ENCODE measurements around the gene ATAD1. TPM values are rescaled to one million over a fixed set of nuclear protein-coding genes. Genes with fewer than 3 reads are reported as not detected.
A peak's percentile ranks its signal among the peaks of the same experiment; 100 is the strongest.
"Not testable (repeated sequence)": the region's sequence is repeated elsewhere in the genome, so short reads cannot be mapped to it uniquely, and the experiment has no call there.

Gene ATAD1, protein sequence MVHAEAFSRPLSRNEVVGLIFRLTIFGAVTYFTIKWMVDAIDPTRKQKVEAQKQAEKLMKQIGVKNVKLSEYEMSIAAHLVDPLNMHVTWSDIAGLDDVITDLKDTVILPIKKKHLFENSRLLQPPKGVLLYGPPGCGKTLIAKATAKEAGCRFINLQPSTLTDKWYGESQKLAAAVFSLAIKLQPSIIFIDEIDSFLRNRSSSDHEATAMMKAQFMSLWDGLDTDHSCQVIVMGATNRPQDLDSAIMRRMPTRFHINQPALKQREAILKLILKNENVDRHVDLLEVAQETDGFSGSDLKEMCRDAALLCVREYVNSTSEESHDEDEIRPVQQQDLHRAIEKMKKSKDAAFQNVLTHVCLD
- total RNA-seq: 10 to 100 TPM; 27.2 to 36.3 (median 32.2) TPM

DNA sequence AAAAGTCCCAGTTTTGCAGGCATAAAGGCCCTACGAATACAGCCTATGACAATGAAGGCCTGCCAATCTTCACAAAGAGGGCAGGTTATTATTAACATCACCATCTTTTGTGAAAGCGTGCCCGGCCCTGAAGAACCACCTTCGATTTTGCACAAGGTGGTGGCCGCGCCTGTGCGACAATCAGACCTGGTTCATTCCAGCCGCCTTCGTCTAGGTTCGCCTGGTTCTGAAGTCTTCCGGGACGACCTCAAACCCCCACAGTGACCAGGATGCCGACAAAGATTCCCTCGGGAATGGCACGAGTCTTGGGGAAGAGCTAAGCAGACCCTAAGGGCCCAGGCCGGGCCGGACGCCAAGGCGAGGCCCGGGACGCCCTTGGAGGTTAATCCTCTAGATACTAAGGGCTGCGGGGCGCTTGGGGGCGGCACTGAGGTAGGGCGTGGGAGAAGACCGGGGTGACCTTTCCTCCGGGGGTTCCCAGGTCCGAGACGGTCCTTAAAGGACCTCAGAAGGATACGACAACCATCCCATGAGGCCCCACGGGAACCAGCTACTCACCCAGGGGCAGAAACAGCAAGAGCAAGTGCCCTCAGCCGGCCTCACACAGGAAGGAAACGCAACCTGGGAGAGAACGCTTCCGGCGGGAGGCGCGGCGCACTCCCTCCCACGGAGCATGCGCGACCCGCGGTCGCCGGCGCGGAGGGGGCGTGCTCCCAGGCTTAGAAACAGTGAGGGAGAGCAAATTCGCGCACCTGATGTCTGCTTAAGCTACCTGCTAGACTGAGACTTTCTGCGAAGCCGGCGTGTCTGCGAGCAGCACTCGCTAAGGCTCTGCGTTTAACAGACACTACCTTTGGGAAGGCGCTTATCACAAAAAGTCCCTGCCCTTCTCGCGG lies at the start of gene ATAD1:
Gene ATAD1, minus strand, starts transcription at position 618 of the 896 bp plus-strand sequence. CDS start 3,627 bp downstream, outside the sequence.
- TF ChIP-seq POLR2A (IDR thresholded peaks at IDR 0.05) (peak; percentile 55 to 63), CTCF (IDR thresholded peaks at IDR 0.05) (peak in 4 of 6 experiments; percentile 10 to 42 (median 22))
- Histone ChIP-seq H3K4me3 (peak within 1 kb of the TSS; percentile 66 to 87 (median 71)), H3K9me3 (no peaks in the 10 kb centered on the region), H3K4me1 (peaks cover 0 to 29% (median 2%) of the 10 kb centered on the region in 4 donors), H3K27me3 (no peaks in the 10 kb centered on the region), H3K27ac (peak within 1 kb of the TSS; percentile 86 to 90 (median 88)), H3K36me3 (no peaks in the 10 kb centered on the region)
- peak; percentile 85 to 94 (median 90) for DNase-seq

GRCh38 chr10:87867453-87867852 lies 49.4 kb upstream of the ATAD1 start:
- H3K4me1 ChIP-seq: peaks cover 0 to 12% (median 5%) of the 10 kb centered on the region in 4 donors
- TF ChIP-seq POLR2A (IDR thresholded peaks at IDR 0.05) (no peak), CTCF (IDR thresholded peaks at IDR 0.05) (no peak)
- H3K4me3 ChIP-seq: peak overlapping the region; percentile 9 to 92 (median 86)
- no peaks in the 10 kb centered on the region for H3K36me3 ChIP-seq
- no peaks in the 10 kb centered on the region for H3K27me3 ChIP-seq
- H3K27ac ChIP-seq: peak overlapping the region in 2 of 4 donors; percentile 1 to 32
- DNase-seq: no peak
- H3K9me3 ChIP-seq: no peaks in the 10 kb centered on the region

DNA sequence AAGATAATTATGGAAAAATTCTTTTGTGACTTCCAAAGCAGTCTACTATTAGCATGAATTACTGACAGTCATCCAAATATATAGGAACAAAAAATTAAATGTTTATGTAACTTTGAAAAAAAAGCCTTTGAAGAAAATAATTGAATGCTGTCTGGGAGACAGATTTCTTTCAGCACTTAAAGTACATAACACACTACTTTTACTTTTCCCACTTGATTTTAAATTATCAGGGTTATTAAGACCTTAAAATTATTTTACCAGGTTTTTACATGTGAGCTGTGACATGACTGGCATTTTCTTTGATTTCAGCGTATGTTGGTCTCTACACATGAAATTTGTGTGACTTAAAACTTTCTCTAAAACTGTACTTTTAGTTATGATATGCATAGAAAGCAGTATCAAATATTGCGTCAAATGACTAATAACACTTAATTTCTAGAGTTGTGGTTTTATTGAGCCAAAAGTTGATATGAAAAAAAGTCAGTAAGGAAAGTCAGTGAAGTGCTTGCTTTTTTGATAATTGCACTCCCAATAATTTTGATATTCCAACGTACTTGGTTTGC lies 48.5 kb upstream of the ATAD1 start:
- Histone ChIP-seq H3K4me3 (peak overlapping the region in 3 of 4 donors; percentile 84 to 92 (median 87)), H3K36me3 (no peaks in the 10 kb centered on the region), H3K9me3 (no peaks in the 10 kb centered on the region), H3K27me3 (no peaks in the 10 kb centered on the region), H3K27ac (peak overlapping the region in 3 of 4 donors; percentile 18 to 99 (median 32)), H3K4me1 (peaks cover 0 to 12% (median 6%) of the 10 kb centered on the region in 4 donors)
- TF ChIP-seq POLR2A (IDR thresholded peaks at IDR 0.05) (no peak), CTCF (IDR thresholded peaks at IDR 0.05) (no peak)
- DNase-seq: no peak

GRCh38 chr10:87865241-87865881 lies 47.3 kb upstream of the ATAD1 start:
- no peak for TF ChIP-seq POLR2A (IDR thresholded peaks at IDR 0.05)

DNA sequence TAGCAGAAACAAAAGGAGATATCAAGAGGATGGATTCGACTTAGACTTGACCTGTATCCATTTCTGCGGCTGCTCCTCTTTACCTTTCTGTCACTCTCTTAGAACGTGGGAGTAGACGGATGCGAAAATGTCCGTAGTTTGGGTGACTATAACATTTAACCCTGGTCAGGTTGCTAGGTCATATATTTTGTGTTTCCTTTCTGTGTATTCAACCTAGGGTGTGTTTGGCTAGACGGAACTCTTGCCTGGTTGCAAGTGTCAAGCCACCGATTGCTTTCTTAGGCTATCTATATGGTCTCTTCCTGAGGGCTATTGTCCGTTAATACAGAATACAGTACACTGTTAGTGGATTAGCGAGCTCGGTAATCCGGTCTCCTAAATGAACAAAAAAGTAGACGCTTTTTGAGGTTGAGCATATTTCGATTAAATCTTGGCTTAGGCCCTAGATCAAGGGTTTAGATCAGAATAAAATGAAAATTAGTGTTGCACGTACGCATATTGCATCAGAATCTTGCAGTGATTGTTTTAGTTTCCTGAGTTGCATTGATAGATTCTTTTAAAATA lies 46.6 kb upstream of the ATAD1 start:
- Histone ChIP-seq H3K9me3 (no peaks in the 10 kb centered on the region), H3K36me3 (no peaks in the 10 kb centered on the region), H3K27ac (peak overlapping the region; percentile 93 to 99 (median 96)), H3K27me3 (no peaks in the 10 kb centered on the region), H3K4me3 (peak overlapping the region; percentile 67 to 92 (median 86)), H3K4me1 (peaks cover 0 to 23% (median 7%) of the 10 kb centered on the region in 4 donors)
- no peak for DNase-seq
- no peak for TF ChIP-seq CTCF (IDR thresholded peaks at IDR 0.05)
- no peak for TF ChIP-seq POLR2A (IDR thresholded peaks at IDR 0.05)

More at GRCh38 chr10:87865241-87865881, 47.3 kb upstream of the ATAD1 start:
- H3K4me3 ChIP-seq: peak overlapping the region; percentile 67 to 92 (median 86)
- no peaks in the 10 kb centered on the region for H3K9me3 ChIP-seq
- peaks cover 0 to 20% (median 7%) of the 10 kb centered on the region in 4 donors for H3K4me1 ChIP-seq
- H3K36me3 ChIP-seq: no peaks in the 10 kb centered on the region
- no peaks in the 10 kb centered on the region for H3K27me3 ChIP-seq
- DNase-seq: no peak
- peak overlapping the region; percentile 93 to 99 (median 96) for H3K27ac ChIP-seq

DNA sequence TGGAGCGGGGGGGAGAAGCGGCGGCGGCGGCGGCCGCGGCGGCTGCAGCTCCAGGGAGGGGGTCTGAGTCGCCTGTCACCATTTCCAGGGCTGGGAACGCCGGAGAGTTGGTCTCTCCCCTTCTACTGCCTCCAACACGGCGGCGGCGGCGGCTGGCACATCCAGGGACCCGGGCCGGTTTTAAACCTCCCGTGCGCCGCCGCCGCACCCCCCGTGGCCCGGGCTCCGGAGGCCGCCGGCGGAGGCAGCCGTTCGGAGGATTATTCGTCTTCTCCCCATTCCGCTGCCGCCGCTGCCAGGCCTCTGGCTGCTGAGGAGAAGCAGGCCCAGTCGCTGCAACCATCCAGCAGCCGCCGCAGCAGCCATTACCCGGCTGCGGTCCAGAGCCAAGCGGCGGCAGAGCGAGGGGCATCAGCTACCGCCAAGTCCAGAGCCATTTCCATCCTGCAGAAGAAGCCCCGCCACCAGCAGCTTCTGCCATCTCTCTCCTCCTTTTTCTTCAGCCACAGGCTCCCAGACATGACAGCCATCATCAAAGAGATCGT lies 46.0 kb upstream of the ATAD1 start:
- Histone ChIP-seq H3K27ac (peak overlapping the region; percentile 93 to 99 (median 96)), H3K4me1 (peaks cover 0 to 18% (median 7%) of the 10 kb centered on the region in 4 donors), H3K4me3 (peak overlapping the region; percentile 67 to 92 (median 86))
- not testable (repeated sequence) for H3K9me3 ChIP-seq, H3K36me3 ChIP-seq, H3K27me3 ChIP-seq
- DNase-seq: peak in 2 of 3 donors; percentile 62 to 63

Data from Peyer's patch (tissue), 4 donors.